Measurements from ENCODE around the gene CPNE5. TPM values are rescaled to one million over a fixed set of nuclear protein-coding genes. Genes with fewer than 3 reads are reported as not detected.

CPNE5 gene
- 10 to 100 TPM; 12.5 to 14.8 (median 13.3) TPM for polyA plus RNA-seq (ENCODE audit: insufficient read length in 4 of 4)

DNA sequence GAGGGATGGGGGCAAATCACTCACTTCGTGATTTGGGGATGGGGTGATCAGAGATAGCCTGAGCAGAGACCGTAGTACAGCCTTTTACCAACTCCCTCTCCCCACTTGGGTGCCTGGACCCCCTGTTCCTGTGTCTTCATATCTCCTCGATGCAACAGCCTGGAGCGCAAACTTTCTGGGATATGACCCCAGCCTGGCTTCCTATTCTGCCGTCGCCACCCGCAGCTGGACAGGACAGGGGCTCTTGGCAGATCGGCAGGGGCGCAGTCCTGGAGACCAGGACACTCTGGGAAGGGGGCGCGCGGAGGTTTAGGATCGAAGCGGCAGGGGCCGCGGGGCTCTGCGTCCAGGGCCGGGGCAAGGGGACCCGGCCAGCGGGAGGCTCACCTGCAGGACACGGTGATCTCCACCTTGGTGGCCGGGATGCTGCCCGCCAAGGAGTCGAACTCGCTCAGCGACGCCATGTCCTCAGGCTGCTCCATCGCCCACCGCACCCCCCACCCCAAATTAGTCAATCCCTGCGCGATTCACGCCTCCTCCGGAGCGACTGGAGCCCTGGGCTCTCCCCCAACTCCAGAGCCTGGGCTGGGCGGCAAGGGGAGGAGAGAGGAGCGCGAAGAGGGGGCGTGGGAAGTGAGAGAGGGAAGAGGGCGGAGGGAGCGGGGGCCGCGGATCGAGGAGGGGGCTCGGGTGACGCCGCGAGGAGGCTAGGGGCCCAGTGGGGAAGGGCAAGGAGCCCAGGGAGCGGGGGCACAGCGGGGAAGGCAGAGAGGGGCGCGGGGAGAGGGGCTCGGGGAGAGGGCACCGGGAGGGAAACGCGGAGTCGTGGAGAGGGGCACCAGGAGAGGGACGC, at the start of gene CPNE5:
Gene CPNE5 (minus strand): TSS at position 549 of the 853 bp plus-strand sequence. CDS start 67 bp downstream, at position 482.
- no peak for DNase-seq (ENCODE audit: low read depth in 4 of 4, low spot score in 3 of 4)

GRCh38 chr6:36888115-36888643, 48.9 kb upstream of the CPNE5 start:
- no peak for DNase-seq (ENCODE audit: low read depth in 4 of 4, low spot score in 3 of 4)

DNA sequence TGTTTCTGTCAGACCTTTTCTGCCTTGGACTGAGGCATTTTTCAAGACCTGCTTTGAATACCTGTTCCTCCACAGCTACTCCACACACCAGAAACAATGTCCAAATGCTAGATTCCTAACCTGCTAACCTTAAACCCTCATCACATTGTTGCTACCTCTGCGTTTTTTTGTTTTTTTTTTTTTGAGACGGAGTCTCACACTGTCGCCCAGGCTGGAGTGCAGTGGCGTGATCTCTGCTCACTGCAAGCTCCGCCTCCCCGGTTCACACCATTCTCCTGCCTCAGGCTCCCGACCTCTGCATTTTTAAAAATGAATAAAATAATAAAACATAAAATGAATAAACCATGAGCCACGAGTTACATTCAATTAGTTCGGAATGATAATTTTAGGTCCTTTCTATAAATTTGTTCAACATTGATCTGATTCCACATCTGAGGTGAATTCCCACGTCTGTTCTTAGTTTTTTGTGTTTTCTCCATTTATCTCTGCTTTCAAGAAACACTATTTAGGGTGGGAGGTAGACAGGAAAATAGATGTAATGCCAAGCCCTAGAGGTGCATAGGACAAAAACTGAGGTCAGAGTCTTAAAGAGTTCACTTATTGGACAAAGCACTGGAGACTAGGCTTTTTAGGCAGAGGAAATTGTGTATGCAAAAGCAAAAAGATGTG, 47.8 kb upstream of the CPNE5 start:
- no peak for DNase-seq (ENCODE audit: low read depth in 4 of 4, low spot score in 3 of 4)

GRCh38 chr6:36885461-36886401, 46.5 kb upstream of the CPNE5 start, which contains the start of gene C6orf89:
Gene C6orf89, plus strand, starts transcription at chr6:36885952. Its CDS starts 13,493 bp downstream, at chr6:36899445.
- DNase-seq (ENCODE audit: low read depth in 4 of 4, low spot score in 3 of 4), result peak; percentile 92 to 95 (median 94)

- no peak for DNase-seq (ENCODE audit: low read depth in 4 of 4, low spot score in 3 of 4)
These were observed 45.4 kb upstream of the CPNE5 start for GRCh38 chr6:36884610-36885009.

- no peak for DNase-seq (ENCODE audit: low read depth in 4 of 4, low spot score in 3 of 4)
These were observed 36.0 kb upstream of the CPNE5 start for GRCh38 chr6:36875250-36875633.

GRCh38 chr6:36874443-36875249, 35.4 kb upstream of the CPNE5 start, which contains the start of gene PPIL1:
Gene PPIL1, minus strand, starts transcription at chr6:36874803. Its CDS starts 31 bp downstream, at chr6:36874772.
- peak; percentile 85 to 92 (median 88) for DNase-seq (ENCODE audit: low read depth in 4 of 4, low spot score in 3 of 4)

GRCh38 chr6:36873612-36874442, 34.6 kb upstream of the CPNE5 start:
- no peak for DNase-seq (ENCODE audit: low read depth in 4 of 4, low spot score in 3 of 4)

DNA sequence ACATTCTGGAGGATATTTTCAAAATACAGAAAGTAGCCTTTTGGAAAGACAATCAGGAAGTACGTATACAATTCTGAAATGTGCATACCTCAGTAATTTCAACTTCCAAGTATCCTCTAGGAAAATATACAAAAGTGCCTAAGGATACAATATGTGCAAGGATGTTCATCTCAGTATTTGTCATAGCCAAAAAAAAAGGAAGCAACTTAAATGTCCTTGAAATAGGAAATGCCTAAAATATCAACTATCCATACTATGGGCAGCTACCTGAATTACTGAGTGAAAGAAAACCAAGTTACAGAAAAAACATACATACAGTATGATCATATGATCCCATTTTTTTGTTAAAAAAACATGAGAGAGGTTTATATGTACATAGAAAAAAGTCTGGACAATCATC, 33.9 kb upstream of the CPNE5 start:
- no peak for DNase-seq (ENCODE audit: low read depth in 4 of 4, low spot score in 3 of 4)

GRCh38 chr6:36871686-36872085, 32.4 kb upstream of the CPNE5 start:
- DNase-seq (ENCODE audit: low read depth in 4 of 4, low spot score in 3 of 4), result no peak

DNA sequence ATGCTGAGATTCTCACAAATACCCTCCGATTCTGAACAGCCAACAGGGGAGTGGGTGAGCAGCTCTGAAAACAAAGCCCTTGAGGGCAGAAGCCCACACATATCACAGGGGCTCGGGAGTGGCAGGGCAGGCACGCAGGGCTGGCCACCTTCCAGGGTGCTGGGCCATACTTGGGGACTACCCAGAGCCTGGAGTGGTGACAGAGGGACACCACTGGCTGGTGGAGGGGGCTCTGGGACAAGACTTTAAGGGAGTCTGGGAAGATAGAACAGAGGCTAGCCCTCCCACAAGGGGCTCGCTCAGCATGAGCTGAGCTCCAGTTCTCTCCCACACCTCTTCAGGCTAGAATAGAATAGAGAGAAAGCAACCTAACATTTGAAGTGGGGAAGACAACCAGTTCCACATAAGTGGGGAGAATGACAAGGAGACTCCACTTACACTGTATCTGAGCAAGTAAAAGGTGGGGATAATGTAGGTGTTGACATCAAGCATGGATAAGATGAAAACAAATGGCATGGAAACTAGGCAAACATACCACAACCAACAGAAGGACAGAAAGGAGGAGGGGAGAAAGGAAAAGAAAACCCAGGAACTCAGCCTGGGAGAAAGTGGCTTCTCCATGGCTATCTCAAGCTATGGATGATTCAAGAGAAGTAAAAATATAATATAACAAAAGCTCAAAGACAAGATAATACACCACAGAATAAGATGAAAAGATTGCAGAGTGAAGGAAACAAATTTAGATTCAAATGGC, 28.4 kb upstream of the CPNE5 start:
- no peak for DNase-seq (ENCODE audit: low read depth in 4 of 4, low spot score in 3 of 4)

DNA sequence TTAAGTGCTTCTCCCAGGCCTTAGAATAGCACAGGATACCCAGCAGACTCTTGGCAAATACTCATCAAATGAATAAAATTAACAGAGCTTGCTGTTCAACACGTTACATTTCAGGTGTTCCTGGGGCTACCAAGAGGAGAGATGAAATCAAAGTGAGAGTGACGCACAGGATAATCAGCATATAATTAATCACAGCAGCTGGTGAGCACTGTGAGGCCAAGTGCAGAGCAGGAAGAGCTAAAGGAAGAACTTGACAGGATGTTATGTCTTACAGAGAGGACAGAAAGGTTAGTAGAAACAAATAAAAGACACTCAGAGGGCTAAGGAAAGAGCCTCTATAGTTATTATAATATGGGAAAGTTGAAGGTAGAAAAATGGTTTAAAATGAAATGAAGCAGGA, 26.6 kb upstream of the CPNE5 start:
- DNase-seq (ENCODE audit: low read depth in 4 of 4, low spot score in 3 of 4), result no peak

- DNase-seq (ENCODE audit: low read depth in 4 of 4, low spot score in 3 of 4), result no peak
These were observed 24.7 kb upstream of the CPNE5 start for GRCh38 chr6:36863670-36864540.

GRCh38 chr6:36862848-36863382, 23.7 kb upstream of the CPNE5 start:
- no peak for DNase-seq (ENCODE audit: low read depth in 4 of 4, low spot score in 3 of 4)

GRCh38 chr6:36862164-36862847, 23.1 kb upstream of the CPNE5 start:
- no peak for DNase-seq (ENCODE audit: low read depth in 4 of 4, low spot score in 3 of 4)

GRCh38 chr6:36860126-36860525, 20.9 kb upstream of the CPNE5 start:
- DNase-seq (ENCODE audit: low read depth in 4 of 4, low spot score in 3 of 4), result no peak
